IMR-90 (cell line): ENCODE data around the gene HDGF.

Experiments
- CHD1 ChIP-seq: IDR thresholded peaks from 2 replicates; pipeline ENCODE4 v1.6.1; 2012; ENCODE audit warnings: low read depth, low read length, improper control_type of control experiment
- FOS ChIP-seq: fragments of 150-350 bp; IDR thresholded peaks from 2 replicates; pipeline ENCODE4 v1.6.1; 2016; ENCODE audit warnings: low read depth, low read length
- NFE2L2 ChIP-seq: fragments of 150-350 bp; IDR thresholded peaks from 2 replicates; pipeline ENCODE4 v1.6.1; 2016; ENCODE audit warnings: low read depth, mild to moderate bottlenecking, low read length
- RAD21 ChIP-seq: IDR thresholded peaks from 2 replicates; pipeline ENCODE4 v1.6.1; 2012; ENCODE audit warnings: low read length, improper control_type of control experiment
- RCOR1 ChIP-seq: IDR thresholded peaks from 2 replicates; pipeline ENCODE4 v1.6.1; 2012; ENCODE audit warnings: mild to moderate bottlenecking, low read length, improper control_type of control experiment; ENCODE audit not compliant: insufficient replicate concordance

DNA sequence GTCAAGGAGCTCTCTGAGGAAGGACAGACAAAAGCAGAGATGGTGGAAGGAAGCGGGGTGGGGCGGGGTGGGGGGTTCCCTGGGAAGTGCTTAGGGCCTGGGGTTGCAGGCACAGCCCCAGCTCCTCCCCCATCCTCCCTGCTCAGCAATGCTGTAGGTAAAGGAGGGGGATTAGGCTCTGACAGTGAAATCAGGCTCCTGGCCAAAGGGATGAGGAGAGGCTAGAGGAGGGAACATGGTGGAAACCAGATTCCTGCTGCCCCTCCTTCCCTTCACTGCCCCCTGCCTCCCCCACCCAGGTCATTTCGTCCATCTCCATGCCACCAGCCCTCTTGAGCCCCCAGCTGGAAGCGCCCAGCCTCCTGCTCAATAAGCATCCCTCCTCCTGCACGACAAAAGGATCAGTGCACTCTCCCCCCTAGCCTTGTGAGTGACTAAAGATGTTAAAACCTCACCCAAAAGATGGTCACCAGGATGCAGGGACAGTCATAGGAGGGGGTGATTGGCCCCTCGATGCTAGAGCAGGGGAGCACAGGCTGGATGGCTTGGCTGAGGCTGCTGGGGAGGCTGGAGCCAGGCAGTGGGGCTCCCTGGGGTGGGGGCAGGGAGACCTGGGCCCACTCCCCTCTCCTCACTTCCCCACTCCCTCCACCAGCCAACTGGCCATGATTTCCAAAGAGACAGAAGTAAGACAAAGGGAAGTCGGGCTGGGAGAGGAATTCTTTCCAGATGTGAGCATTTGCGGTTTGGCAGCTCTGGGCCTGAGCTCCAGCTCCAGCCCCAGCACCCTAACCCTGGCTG, 43.9 kb downstream of the HDGF start:
- TF ChIP-seq CHD1 (no peak), RCOR1 (no peak), FOS (no peak), RAD21 (no peak), NFE2L2 (no peak)
